NCI-H446 treated with DMSO at 0.1 percent for 48 hours (cell line): ENCODE data around the gene CIAO3.

ENCODE experiments used
- DNase-seq: peaks from one replicate; lab custom pipeline; 2025; lab: John Stamatoyannopoulos, UW

CIAO3 gene

GRCh38 chr16:709566-710499 is 31.0 kb downstream of the CIAO3 start:
- peak; percentile 66 for DNase-seq

DNA sequence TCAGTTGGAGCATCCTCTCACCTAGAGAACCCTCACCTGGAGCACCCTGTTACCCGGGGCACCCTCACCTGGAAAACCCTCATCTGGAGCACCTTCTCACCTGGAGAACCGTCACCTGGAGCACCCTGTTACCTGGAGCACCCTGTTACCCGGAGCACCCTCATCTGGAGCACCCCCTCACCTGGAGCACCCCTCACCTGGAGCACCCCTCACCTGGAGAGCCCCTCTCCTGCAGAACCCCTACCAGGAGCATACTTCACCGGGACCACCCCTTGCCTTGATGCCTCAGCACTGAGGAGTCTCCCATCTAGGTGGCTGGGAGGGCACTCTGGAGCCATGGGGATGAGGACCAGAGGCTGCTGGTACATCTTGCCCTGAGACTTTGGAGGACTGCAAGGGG is 31.8 kb downstream of the CIAO3 start:
- no peak for DNase-seq

- DNase-seq: no peak
These were observed 32.8 kb downstream of the CIAO3 start for GRCh38 chr16:708019-708418.

DNA sequence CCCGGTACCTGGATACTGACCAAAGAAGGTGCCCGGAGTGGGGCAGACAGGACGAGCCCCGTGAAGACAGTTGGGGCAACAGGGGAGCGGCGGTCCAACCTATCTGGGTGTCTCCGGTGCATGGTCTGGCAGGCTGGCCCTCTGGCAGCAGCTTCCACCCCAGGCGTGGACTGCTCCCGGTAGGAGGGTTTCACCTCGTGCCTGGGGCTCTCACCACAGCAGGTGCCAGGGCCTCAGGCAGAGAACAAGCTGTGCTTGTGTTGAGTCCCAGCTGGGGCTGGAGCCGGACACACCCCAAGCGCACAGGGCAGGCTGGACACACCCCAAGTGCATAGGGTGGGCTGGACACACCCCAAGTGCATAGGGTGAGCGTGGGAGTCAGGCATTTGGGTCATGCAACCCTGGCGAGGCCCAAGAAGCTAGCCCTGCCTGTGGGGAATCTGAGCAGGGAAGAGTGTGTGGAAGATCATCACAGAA is 33.7 kb downstream of the CIAO3 start:
- DNase-seq: no peak

DNA sequence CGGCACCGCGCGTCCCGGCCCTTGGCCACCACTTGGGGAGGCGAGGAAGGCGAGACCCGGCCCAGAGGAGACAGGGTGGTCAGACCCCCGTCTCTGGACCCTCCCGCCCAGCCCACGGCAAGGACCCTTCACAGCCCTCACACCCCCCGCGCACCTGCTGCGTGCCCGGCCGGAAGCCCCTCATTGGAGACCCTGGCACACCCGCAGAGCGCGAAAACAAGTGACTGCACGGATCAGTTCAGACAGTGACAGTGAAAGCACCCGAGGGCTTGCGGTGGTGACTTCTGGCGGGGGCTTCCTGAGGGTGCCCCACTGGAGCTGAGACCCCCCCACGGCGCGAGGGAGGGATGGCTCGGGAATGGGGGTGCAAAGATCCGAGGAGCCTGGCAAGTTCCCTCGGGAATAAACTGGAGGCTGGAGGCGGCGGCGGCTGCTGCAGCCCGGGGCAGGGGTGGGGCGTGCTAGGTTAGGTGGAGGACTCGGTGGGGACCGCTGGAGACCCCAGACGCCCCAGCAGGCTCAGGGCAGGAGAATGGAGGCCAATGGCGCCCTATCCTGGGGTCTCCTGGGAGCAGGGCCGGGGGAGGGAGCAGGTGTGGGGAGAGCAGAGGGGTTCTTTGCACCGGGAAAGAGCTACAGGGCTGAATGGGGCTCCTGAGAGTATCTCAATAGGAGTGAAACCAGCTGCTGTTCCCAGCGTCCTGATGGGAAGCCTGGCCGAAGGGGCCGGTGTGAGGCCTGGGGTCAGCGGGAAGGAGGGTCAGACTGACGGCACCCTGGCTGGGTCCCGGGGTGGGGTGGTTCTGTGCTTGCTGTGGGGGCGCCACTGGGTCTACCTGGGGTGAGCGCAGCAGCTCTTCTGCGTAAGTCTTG is 34.4 kb downstream of the CIAO3 start:
- no peak for DNase-seq

- DNase-seq: peak; percentile 43
These were observed 35.2 kb downstream of the CIAO3 start, which contains the start of gene FBXL16 for GRCh38 chr16:705431-706188. FBXL16 (minus strand) TSS chr16:705801; CDS start chr16:697405, 8,396 bp downstream.

- DNase-seq: no peak
These were observed 36.0 kb downstream of the CIAO3 start for GRCh38 chr16:704552-705380.

DNA sequence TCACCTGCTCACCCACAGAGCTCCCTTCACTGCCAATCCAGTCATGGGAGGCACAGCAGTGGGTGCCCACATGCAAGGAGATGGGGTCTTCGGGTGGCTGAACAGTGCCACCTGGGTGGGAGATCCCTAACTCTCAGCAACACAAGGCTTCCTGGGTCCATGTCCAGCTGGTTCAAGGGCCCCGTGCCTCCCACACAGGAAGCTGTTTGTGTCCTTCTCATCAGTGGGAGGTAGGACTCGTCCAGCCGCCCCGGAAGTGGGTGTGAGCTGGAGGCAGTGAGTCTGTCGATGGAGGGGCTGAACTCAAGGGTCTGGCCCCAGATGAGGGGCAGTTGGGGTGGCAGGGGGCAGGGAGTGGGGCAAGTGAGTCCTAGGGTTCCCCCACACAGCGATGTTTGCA is 36.8 kb downstream of the CIAO3 start:
- DNase-seq: no peak

GRCh38 chr16:703406-703805 is 37.4 kb downstream of the CIAO3 start:
- no peak for DNase-seq

DNA sequence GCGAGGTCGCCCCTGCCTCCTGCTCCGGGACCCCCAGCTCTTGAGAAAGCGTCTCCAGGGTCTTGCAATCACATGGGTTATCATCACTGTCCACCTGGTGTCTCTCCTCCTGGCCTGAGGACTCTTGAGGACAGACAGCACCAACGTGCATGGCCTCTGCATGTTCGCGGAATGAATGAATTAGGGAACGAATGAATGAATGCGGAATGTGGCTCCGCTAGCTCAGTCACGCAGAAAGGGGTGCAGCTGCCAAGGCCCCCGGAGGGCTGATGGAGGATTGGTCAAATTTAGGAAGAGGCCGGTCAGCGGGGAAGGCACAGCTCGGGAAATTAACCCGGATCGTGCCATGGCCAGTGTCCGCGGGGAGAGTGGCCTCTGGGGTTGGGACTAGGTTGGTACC is 38.5 kb downstream of the CIAO3 start:
- DNase-seq: no peak

DNA sequence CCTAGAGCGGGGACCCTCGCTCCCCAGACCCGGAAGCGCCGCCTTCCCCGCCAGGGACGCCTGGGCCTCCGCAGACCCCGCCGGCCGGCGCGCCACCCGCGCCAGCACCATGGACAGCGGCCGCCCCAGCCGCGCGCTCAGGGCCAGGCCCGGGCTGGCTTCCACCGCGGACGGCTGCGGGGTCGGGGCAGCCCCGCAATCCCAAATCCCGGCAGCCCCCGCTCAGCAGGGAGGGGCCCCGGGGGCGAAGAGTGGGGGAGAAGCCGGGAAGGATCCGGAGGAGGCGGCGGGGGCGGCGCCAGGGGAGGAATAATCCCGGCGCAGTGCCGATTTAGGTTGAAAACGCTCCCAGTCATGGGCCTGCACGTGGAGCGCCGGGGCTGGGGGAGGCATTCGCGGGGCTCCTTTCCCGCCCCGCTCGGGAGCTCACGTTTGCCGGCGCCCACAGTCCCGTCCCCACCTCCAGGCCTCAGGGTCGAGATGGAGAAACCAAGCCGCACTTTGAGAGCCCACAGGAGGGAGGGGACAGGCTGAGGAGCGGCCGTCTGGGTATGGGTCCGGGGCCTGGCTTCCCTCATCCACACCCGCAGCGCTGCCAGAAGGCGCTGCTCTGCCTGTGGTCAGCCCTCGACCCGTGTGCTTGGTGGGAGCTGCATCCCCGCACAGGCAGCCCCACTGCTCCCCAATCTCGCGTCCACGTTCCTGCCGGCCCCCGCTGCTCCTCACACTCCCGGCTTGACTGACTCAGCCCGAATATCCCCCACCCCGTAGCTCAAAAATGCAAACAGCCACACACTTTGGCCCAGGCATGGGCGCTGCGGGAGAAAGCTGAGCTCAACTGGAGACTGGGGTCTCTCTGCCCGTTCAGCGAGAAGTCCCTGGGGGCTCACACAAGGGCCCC is 39.9 kb downstream of the CIAO3 start:
- no peak for DNase-seq

DNA sequence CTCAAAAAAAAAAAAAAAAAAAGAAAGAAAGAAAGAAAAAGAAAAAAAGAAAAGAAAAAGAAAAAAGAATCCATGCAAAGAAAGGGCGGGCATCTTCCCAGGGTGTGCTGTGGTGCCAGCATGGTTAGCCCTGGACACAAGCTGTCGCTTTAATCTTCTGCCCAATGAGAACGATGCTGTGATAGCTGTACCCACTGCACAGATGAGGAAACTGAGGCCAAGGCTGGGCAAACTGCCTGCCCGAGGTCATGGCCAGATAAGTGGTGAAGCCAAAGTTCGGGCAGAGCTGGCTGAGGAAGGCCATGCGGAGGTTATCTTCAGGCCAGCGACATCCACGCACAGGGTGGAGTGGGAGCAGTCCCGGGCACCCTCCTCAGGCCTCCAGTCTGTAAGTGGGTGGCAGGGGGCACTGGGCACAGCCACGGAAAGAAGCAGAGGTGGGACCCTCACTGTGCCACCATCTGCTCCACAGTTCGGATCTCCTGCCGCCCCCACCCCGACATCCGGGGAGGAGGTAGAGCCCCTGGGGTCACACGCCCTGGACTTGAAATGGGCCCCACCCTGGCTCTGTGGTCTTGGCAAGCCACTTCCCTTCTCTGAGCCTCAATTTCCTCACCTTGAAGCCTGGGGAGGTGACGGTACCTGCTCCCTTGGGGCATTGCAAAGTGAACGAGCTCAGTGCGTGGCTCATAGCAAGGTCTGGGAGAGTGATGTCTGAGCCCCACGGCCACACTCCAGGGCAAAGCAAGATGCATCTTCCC is 41.7 kb downstream of the CIAO3 start:
- DNase-seq: no peak

DNA sequence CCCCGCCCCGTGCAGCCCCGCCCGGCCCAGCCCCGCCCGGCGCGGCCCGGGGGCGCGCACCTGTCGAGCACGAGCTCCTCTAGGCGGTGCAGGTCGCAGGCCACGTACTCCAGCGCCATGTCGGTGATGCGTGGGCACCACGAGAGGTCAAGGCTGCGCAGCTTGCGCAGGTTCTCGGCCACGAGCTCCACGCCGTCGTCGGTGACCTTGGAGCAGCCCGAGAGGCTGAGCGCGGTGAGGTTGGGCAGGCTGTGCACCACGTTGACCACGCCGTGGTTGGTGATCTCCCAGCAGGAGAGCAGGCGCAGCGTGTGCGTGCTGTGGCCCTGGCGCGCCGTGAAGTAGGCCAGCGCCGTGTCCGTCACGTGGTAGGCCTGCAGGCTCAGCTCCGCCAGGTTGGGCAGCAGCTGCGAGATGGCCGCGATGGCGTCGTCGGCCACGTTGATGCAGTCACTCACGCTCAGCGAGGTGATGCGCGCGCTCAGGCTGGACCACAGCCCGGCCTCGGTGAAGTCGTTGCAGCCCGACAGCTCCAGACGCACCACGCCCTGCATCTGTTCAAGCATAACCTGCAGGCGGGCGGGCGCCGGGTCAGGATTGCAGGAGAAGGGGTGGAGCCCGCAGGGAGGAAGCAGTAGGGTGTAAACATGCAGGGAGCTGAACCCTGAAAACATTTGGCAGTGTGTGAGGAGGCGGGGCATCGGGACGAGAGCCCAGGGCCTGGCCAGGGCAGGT is 45.3 kb downstream of the CIAO3 start:
- DNase-seq: peak; percentile 24

GRCh38 chr16:694863-695354 is 45.9 kb downstream of the CIAO3 start:
- no peak for DNase-seq

DNA sequence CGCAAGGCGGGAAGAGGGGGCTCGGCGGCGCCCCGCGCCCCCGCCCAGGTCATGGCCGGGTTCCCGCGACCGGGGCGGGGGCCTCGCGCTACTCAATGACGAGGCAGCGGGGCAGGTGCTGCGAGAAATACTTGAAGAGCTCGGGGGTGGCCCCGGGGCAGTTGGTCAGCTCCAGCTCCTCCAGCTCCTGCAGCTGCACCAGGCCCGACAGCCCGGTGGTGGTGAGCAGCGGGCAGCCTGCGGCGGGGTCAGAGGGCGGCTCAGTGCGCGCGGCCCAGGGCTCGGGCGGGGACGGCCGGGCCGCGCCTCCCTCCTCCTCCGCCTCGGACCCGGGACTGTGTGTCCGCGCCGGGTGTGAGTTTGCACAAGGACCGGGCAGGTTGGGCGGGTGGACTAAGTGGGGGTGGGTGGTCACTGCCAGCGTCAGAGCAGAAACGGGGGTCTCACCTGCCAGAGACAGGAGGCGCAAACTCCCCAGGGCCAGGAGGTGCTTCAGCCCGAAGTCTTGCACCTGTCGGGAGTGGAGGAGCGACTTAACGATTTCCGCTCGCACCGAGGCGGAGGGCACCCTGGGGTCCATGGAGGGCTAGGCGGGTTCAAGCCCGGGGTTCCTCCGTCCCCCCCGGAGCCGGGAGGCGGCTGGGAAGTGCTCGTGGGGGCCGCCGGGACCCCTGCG is 46.5 kb downstream of the CIAO3 start:
- no peak for DNase-seq

DNA sequence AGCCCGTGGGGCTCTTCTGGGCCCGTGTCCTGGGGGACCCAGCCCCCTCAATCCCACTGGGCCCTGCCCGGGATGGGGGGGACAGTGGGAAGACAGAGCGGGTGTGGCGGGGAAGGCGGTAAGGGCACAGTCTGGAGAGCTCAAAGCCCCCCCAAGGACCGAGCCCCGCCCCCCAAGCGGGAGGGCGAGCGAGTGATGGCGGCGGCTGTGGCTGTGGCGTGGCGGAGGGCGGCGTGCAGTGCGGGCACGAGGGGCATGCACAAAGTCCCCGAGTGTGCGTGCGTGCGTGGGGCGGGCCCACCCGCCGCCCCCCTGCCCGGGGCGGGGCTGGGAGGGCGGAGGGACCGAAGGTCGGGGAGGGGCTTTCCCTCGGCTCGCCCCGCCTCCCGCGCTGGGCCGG is 47.0 kb downstream of the CIAO3 start:
- no peak for DNase-seq

DNA sequence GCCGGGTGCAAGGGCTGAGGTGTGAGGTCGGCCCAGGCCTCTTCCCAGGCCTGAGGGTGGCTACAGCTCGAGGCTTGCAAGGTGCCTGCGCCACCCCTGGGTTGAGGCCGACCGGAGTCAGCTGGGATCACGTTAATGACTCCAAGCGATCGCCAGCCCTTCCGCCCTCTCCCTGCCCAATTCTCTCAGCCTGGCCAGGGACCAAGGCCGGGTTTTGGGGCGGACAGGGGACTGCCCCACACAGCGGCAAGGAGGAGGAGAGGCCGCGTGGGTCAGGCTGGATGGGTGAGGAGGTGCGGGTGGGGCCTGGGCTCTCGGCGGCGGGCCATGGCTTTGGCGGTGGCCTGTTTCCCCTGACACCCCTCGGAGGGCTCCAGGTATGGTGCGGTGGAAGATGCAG is 47.4 kb downstream of the CIAO3 start:
- no peak for DNase-seq
